HCT116 (cell line): Measurements from ENCODE around the gene SLFN12L. TPM values are rescaled to one million over a fixed set of nuclear protein-coding genes. Genes with fewer than 3 reads are reported as not detected.

Experiments
- ATAC-seq: fragments of 200-7000 bp; cut with Tn5 transposase; 2 replicates; pipeline ENCODE4 v1.9.1; 2020; ENCODE audit warnings: mild to moderate bottlenecking, moderate library complexity
- BruUV-seq: library from RNA; stranded (reverse); fragments of 400-500 nt; replicated peaks from 2 replicates; lab custom pipeline; 2021; lab: Mats Ljungman, UMichigan
- CTCF ChIA-PET: fragments of 300-600 bp; sonication (Branson Sonifier 250); formaldehyde crosslinking; loops from one replicate; lab custom pipeline; 2021; ENCODE audit warnings: antibody characterized with exemption; lab: Charles Lee
- POLR2A ChIA-PET: fragments of 300-600, 350-600 bp; sonication (Branson Sonifier 250); formaldehyde crosslinking; loops from one replicate; lab custom pipeline; 2021; ENCODE audit warnings: antibody characterized with exemption; lab: Charles Lee
- RAD21 ChIA-PET, 2 experiments: fragments of 300-600 bp; sonication (Branson Sonifier 250); formaldehyde crosslinking; loops; one replicate each; lab custom pipeline; 2023; ENCODE audit warnings: low total read pairs in 2 of 2; ENCODE audit not compliant: uncharacterized antibody in 2 of 2, unreplicated experiment in 2 of 2, low non-redundant PET in 1 of 2; lab: Charles Lee
- DNase-seq: peaks from one replicate; pipeline ENCODE4 v3.0.0-alpha.2; 2010; ENCODE audit warnings: low read depth, low spot score
- H2AFZ ChIP-seq: fragments of 200-600 bp; shearing (Covaris generic), sonication (generic); 2 replicates; pipeline ENCODE4 v1.6.1; 2017; ENCODE audit warnings: low read depth, mixed run types, mixed read lengths, antibody characterized with exemption, low read length; ENCODE audit not compliant: poor library complexity, severe bottlenecking
- H3K27ac ChIP-seq: 2 replicates; pipeline ENCODE4 v1.5.1; 2012; ENCODE audit warnings: low read depth, low read length
- H3K27me3 ChIP-seq: fragments of 200-600 bp; sonication (generic); 2 replicates; pipeline ENCODE4 v1.6.1; 2016; ENCODE audit warnings: mixed run types, low read length, mixed read lengths; ENCODE audit not compliant: insufficient read depth
- H3K36me3 ChIP-seq, 2 experiments: fragments of 200-500 bp in 1 of 2; fragments of 200-600 bp in 1 of 2; sonication (Bioruptor generic) in 1 of 2; sonication (generic) in 1 of 2; 2 replicates each; pipeline versions ENCODE4 v1.5.1 to v1.6.1; 2014 to 2016; ENCODE audit warnings: low read length in 2 of 2, inconsistent platforms in 1 of 2, mixed read lengths in 1 of 2, mixed run types in 1 of 2; ENCODE audit not compliant: insufficient read depth in 2 of 2, control insufficient read depth in 1 of 2
- H3K4me1 ChIP-seq, 2 experiments: fragments of 200-600 bp in 1 of 2; sonication (generic) in 1 of 2; 2 replicates each; pipeline versions ENCODE4 v1.5.1 to v1.6.1; 2012 to 2017; ENCODE audit warnings: low read length in 2 of 2, inconsistent platforms in 1 of 2, mild to moderate bottlenecking in 1 of 2, mixed read lengths in 1 of 2, mixed run types in 1 of 2, moderate library complexity in 1 of 2; ENCODE audit not compliant: insufficient read depth in 2 of 2, control insufficient read depth in 1 of 2
- H3K4me2 ChIP-seq: fragments of 200-600 bp; sonication (generic); 2 replicates; pipeline ENCODE4 v1.6.1; 2017; ENCODE audit warnings: mixed run types, low read length, mixed read lengths
- H3K4me3 ChIP-seq, 2 experiments: fragments of 200-600 bp in 1 of 2; sonication (generic) in 1 of 2; replicated peaks in 1 of 2; 2 replicates each; pipeline ENCODE4 v1.5.1; 2011 to 2016; ENCODE audit warnings: low read length in 2 of 2, control low read depth in 1 of 2, low read depth in 1 of 2, mild to moderate bottlenecking in 1 of 2, mixed read lengths in 1 of 2, mixed run types in 1 of 2
- H3K79me2 ChIP-seq: fragments of 200-600 bp; sonication (generic); 2 replicates; pipeline ENCODE4 v1.6.1; 2017; ENCODE audit warnings: mild to moderate bottlenecking, mixed run types, low read length, moderate library complexity, mixed read lengths; ENCODE audit not compliant: insufficient read depth
- H3K9ac ChIP-seq: fragments of 200-600 bp; sonication (generic); 2 replicates; pipeline ENCODE4 v1.6.1; 2016; ENCODE audit warnings: low read length, mixed read lengths
- H3K9me2 ChIP-seq: fragments of 200-600 bp; sonication (generic), shearing (Covaris generic); 2 replicates; pipeline ENCODE4 v1.6.1; 2017; ENCODE audit warnings: mixed run types, mild to moderate bottlenecking, moderate library complexity; ENCODE audit not compliant: insufficient read depth
- H3K9me3 ChIP-seq, 2 experiments: fragments of 200-500 bp in 1 of 2; fragments of 200-600 bp in 1 of 2; sonication (Bioruptor generic) in 1 of 2; sonication (generic) in 1 of 2; 2 replicates each; pipeline ENCODE4 v1.6.1; 2014 to 2017; ENCODE audit warnings: low read length in 2 of 2, mixed read lengths in 2 of 2, inconsistent platforms in 1 of 2, low read depth in 1 of 2, mild to moderate bottlenecking in 1 of 2, mixed run types in 1 of 2, moderate library complexity in 1 of 2; ENCODE audit not compliant: control insufficient read depth in 1 of 2, insufficient read depth in 1 of 2
- H4K20me1 ChIP-seq: fragments of 200-600 bp; sonication (generic), shearing (Covaris generic); 2 replicates; pipeline ENCODE4 v1.6.1; 2017; ENCODE audit warnings: mixed run types, mild to moderate bottlenecking, moderate library complexity; ENCODE audit not compliant: insufficient read depth
- ATF3 ChIP-seq: IDR thresholded peaks from 2 replicates; pipeline ENCODE4 v1.6.1; 2012
- CBX3 ChIP-seq: IDR thresholded peaks from 2 replicates; pipeline ENCODE4 v1.6.1; 2012; ENCODE audit warnings: low read depth
- CTCF ChIP-seq, 3 experiments: fragments of 200-600 bp in 1 of 3; sonication (generic) in 1 of 3; IDR thresholded peaks in 2 of 3; conservative IDR thresholded peaks in 1 of 3; 2 replicates each; pipeline ENCODE4 v1.5.1; 2012 to 2017; ENCODE audit warnings: low read depth in 2 of 3, low read length in 2 of 3, antibody characterized with exemption in 1 of 3, borderline replicate concordance in 1 of 3, control low read depth in 1 of 3, mild to moderate bottlenecking in 1 of 3, mixed read lengths in 1 of 3, mixed run types in 1 of 3, moderate library complexity in 1 of 3; ENCODE audit not compliant: insufficient read depth in 1 of 3
- EGR1 ChIP-seq: IDR thresholded peaks from 2 replicates; pipeline ENCODE4 v1.6.1; 2012; ENCODE audit warnings: low read depth
- EZH2phosphoT487 ChIP-seq: fragments of 200-600 bp; IDR thresholded peaks from 2 replicates; pipeline ENCODE4 v1.6.1; 2018; ENCODE audit warnings: antibody characterized with exemption, borderline replicate concordance
- JUND ChIP-seq: IDR thresholded peaks from 2 replicates; pipeline ENCODE4 v1.6.1; 2012
- POLR2A ChIP-seq: IDR thresholded peaks from 2 replicates; pipeline ENCODE4 v1.7.0; 2011; ENCODE audit warnings: borderline replicate concordance; ENCODE audit not compliant: insufficient read depth, insufficient read length; ENCODE audit errors: extremely low read depth
- RAD21 ChIP-seq: IDR thresholded peaks from 2 replicates; pipeline ENCODE4 v1.6.1; 2012; ENCODE audit warnings: low read depth, mild to moderate bottlenecking
- SRF ChIP-seq: IDR thresholded peaks from 2 replicates; pipeline ENCODE4 v1.6.1; 2012; ENCODE audit warnings: low read depth
- TCF7L2 ChIP-seq: IDR thresholded peaks from 2 replicates; pipeline ENCODE4 v1.7.0; 2011; ENCODE audit warnings: borderline replicate concordance, inconsistent platforms; ENCODE audit not compliant: insufficient read depth, insufficient read length; ENCODE audit errors: extremely low read depth
- intact Hi-C: fragments of 100-400 bp; cut with micrococcal nuclease; formaldehyde crosslinking; loops from 2 replicates; pipeline ENCODE4 v1.10.0; 2022
- total RNA-seq: library from RNA; stranded (reverse); gene quantifications from one replicate; pipeline ENCODE4 v1.2.1, GENCODE V29; 2021; ENCODE audit not compliant: unreplicated experiment

Gene SLFN12L
- total RNA-seq, 1 experiment from 2014 or later: 0.17 TPM

GRCh38 chr17:35521150-35521549 is 16.3 kb downstream of the SLFN12L start:
- DNase-seq (no peak), ATAC-seq (no peak)
- H3K36me3 ChIP-seq: no peaks in the 10 kb centered on the region
- ChIA-PET POLR2A (no interaction called here), CTCF (interaction anchor here (1.0 to 2.1 kb wide), 2 partner anchors 12 to 350 kb away, joined by 3 to 4 read pairs; no protein-coding TSS in a partner anchor), RAD21 (no interaction called here)
- H3K9me3 ChIP-seq: no peaks in the 10 kb centered on the region
- H3K9ac ChIP-seq: no peak overlapping the region
- no peak overlapping the region for H3K4me3 ChIP-seq
- H2AFZ ChIP-seq: no peak overlapping the region
- no peaks in the 10 kb centered on the region for H3K9me2 ChIP-seq
- no peaks in the 10 kb centered on the region for H3K79me2 ChIP-seq
- no peak for TF ChIP-seq RAD21
- intact Hi-C loops: no loop called here
- peaks cover 31% of the 10 kb centered on the region for H3K27me3 ChIP-seq
- BruUV-seq: no TSS peak
- H3K4me2 ChIP-seq: no peak overlapping the region
- H3K4me1 ChIP-seq: no peaks in the 10 kb centered on the region; a peak in 1 of 4 replicates
- H3K27ac ChIP-seq: no peak overlapping the region
- no peaks in the 10 kb centered on the region for H4K20me1 ChIP-seq

- Histone ChIP-seq H3K27ac (no peak overlapping the region), H3K9me2 (no peaks in the 10 kb centered on the region), H4K20me1 (no peaks in the 10 kb centered on the region), H3K4me2 (no peak overlapping the region), H3K9me3 (no peaks in the 10 kb centered on the region), H3K79me2 (no peaks in the 10 kb centered on the region), H3K4me3 (no peak overlapping the region), H3K4me1 (no peaks in the 10 kb centered on the region; a peak in 1 of 4 replicates), H3K9ac (no peak overlapping the region), H3K27me3 (peaks cover 38% of the 10 kb centered on the region), H3K36me3 (no peaks in the 10 kb centered on the region), H2AFZ (no peak overlapping the region)
- POLR2A ChIA-PET: no interaction called here
- DNase-seq (no peak), ATAC-seq (no peak)
- intact Hi-C loops: no loop called here
- RAD21 ChIA-PET: no interaction called here
- CTCF ChIA-PET: no interaction called here
- no peak for TF ChIP-seq EZH2phosphoT487
- no peak for TF ChIP-seq CBX3
- no peak for TF ChIP-seq SRF
- TF ChIP-seq POLR2A: no peak
- TF ChIP-seq JUND: no peak
- TF ChIP-seq EGR1: no peak
- no peak for TF ChIP-seq CTCF (IDR thresholded peaks at IDR 0.05 in 2 of 3, conservative IDR thresholded peaks at IDR 0.05 in 1 of 3; ENCODE audit: borderline replicate concordance in 1 of 3, insufficient read depth in 1 of 3, low read depth in 2 of 3, low read length in 2 of 3)
- TF ChIP-seq ATF3: no peak
- TF ChIP-seq TCF7L2: no peak
- TF ChIP-seq RAD21: no peak
- no TSS peak for BruUV-seq
Measured at GRCh38 chr17:35519906-35520442, 17.5 kb downstream of the SLFN12L start.
